ENCODE results near the gene SLC37A1.
"Not testable (repeated sequence)": the region's sequence is repeated elsewhere in the genome, so short reads cannot be mapped to it uniquely, and the experiment has no call there.

Gene SLC37A1

GRCh38 chr21:42623694-42624093 is 110.0 kb downstream of the SLC37A1 start:
- no peak for DNase-seq

DNA sequence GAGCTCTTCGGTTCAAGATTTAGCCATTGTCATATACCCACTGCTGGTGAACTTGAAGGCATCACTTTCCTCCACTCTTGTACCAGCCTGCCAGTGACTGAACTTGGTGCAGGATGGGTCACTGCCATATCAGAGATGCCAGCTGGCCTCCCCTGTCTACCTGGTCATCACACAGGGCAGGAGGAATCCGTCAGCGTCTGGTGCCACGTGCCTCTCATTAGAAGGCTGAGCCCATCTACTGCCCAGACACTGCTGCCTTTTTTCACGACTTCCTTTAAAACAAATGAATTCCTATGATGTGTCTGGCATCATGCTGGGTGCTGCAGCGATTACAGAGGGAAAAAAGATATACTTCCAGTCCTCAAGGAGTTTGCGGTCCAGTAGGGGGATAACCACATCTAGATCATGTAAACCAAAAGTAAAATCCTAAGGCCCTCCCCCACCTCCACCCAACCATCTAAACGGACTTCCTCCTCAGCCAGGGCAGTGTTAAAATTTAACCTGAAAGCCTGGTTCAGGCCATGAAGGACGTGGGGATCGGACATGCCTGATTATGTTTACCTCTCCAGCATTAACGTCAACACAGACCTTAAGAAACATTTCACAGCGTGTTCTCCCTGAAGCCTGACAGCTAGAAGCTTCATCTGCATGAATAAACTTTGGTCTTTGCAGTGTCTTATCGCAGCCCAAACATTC is 110.6 kb downstream of the SLC37A1 start:
- DNase-seq, result no peak

DNA sequence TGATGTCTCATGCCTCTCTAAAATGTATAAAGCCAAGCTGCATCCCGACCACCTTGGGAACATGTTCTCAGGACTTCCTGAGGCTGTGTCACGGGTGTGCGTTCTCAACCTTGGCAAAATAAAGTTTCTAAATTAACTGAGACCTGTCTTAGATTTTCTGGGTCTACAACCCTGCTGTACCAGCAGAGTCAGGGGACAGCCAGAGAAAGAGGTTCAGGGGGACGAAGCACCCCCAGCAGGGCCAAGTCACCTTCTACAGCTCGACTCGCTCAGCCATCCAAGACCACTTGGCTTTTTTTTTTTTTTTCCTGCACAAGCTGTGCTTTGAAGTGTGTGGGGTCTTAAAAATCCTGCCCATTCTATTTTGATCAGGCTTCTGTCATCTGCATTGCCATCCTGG is 111.3 kb downstream of the SLC37A1 start:
- DNase-seq, result no peak

DNA sequence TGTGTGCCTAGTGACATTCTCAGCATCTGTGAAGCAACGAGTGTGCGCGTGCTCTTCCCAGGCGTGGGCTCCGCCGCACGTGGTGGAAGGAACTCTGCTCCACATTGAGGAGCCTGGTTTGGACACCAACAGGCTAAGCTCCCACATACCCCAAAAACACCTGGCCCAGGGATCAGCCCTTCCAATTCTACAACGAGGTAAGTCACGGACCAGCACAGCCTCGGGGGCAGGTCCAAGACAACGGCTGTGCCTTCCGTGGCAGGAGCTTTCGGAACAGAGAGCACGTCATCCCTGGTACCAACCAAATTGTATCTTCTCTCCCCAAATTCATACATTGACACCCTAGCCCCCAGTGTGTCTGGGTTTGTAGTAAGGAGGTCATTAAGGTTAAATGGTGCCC is 112.5 kb downstream of the SLC37A1 start:
- DNase-seq, result no peak

- DNase-seq, result no peak
Observed at GRCh38 chr21:42627527-42628289, 114.1 kb downstream of the SLC37A1 start.

- DNase-seq, result not testable (repeated sequence)
Observed at GRCh38 chr21:42628466-42629061, 114.9 kb downstream of the SLC37A1 start.

GRCh38 chr21:42629933-42630589 is 116.4 kb downstream of the SLC37A1 start:
- DNase-seq, result no peak

DNA sequence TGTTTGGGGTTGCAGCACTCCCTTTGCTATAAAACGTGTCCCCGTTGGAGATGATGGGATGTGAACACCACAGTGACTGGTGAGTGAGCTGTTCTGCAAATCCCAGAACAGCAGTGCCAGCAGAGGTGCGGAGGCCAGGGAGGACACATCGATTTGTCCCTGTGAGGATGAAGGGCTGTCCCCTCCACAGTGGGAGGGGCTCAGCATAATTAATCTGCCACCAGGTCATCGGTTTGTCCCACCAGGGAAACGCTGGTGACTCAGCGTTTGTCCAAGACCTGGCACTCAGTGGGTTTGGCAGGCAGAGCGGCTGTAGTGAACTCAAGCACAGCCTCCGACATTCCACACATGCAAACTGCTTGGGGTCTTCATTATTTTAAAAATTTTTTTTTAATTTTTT is 117.0 kb downstream of the SLC37A1 start:
- no peak for DNase-seq
